GM12864 (cell line): Measurements from ENCODE around the gene BTNL2.

ENCODE experiments used
- DNase-seq: peaks from one replicate; pipeline ENCODE4 v3.0.0-alpha.2; 2011; ENCODE audit warnings: low read depth
- H3K4me3 ChIP-seq: 2 replicates; pipeline ENCODE4 v1.5.1; 2011; ENCODE audit warnings: mild to moderate bottlenecking, low read depth, low read length, control low read depth
- TF ChIP-seq, protein P1 (sequence below): IDR thresholded peaks from 2 replicates; pipeline ENCODE4 v1.5.1; 2011; ENCODE audit warnings: low read depth, mild to moderate bottlenecking, moderate library complexity, low read length, control low read depth, inconsistent platforms; ENCODE audit errors: missing control alignments

The BTNL2 gene

GRCh38 chr6:32431142-32431541 is 24.2 kb upstream of the BTNL2 start:
- DNase-seq = no peak
- H3K4me3 ChIP-seq = no peak overlapping the region
- TF ChIP-seq, protein P1, sequence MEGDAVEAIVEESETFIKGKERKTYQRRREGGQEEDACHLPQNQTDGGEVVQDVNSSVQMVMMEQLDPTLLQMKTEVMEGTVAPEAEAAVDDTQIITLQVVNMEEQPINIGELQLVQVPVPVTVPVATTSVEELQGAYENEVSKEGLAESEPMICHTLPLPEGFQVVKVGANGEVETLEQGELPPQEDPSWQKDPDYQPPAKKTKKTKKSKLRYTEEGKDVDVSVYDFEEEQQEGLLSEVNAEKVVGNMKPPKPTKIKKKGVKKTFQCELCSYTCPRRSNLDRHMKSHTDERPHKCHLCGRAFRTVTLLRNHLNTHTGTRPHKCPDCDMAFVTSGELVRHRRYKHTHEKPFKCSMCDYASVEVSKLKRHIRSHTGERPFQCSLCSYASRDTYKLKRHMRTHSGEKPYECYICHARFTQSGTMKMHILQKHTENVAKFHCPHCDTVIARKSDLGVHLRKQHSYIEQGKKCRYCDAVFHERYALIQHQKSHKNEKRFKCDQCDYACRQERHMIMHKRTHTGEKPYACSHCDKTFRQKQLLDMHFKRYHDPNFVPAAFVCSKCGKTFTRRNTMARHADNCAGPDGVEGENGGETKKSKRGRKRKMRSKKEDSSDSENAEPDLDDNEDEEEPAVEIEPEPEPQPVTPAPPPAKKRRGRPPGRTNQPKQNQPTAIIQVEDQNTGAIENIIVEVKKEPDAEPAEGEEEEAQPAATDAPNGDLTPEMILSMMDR = no peak

GRCh38 chr6:32430179-32430578 is 23.2 kb upstream of the BTNL2 start:
- no peak overlapping the region for H3K4me3 ChIP-seq
- TF ChIP-seq, protein P1 = no peak
- no peak for DNase-seq

- TF ChIP-seq, protein P1 = no peak
- DNase-seq = no peak
Observed at GRCh38 chr6:32427934-32428474, 21.0 kb upstream of the BTNL2 start.

DNA sequence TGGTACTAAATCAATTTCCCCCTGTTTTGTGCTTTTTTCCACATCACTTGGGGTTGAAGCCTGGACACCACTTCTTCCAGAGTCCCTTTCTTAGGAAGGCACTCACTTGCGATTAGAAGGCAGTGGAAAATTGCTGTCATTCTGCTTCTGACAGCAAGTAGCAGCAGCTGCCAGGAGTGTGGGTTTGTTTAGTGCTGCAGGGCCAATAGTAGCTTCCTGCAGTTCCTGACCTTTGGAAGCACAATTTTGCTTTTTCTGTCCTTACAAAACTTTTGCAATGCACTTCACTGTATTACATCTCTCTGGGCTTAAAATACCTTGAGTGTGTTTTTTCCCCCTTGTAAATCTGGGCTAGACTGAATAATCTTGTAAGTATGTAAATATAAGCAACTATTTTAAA is 20.2 kb upstream of the BTNL2 start:
- no peak overlapping the region for H3K4me3 ChIP-seq
- TF ChIP-seq, protein P1 = no peak
- no peak for DNase-seq

More at GRCh38 chr6:32427934-32428474, 21.0 kb upstream of the BTNL2 start:
- no peak overlapping the region for H3K4me3 ChIP-seq

- H3K4me3 ChIP-seq = no peak overlapping the region
- DNase-seq = no peak
- TF ChIP-seq, protein P1 = no peak
Observed at GRCh38 chr6:32426338-32426737, 19.4 kb upstream of the BTNL2 start.

GRCh38 chr6:32424589-32425300 is 17.8 kb upstream of the BTNL2 start:
- no peak overlapping the region for H3K4me3 ChIP-seq
- TF ChIP-seq, protein P1 = no peak
- no peak for DNase-seq

GRCh38 chr6:32416036-32416435 is 9.1 kb upstream of the BTNL2 start:
- H3K4me3 ChIP-seq = no peak overlapping the region
- DNase-seq = no peak
- TF ChIP-seq, protein P1 = no peak
